GM23338 (cell line): ENCODE measurements around the gene COTL1. TPM values are rescaled to one million over a fixed set of nuclear protein-coding genes. Genes with fewer than 3 reads are reported as not detected.

ENCODE experiments used
- ATAC-seq: fragments of 200-7000 bp; cut with Tn5 transposase; 3 replicates; pipeline ENCODE4 v1.9.1; 2020
- DNase-seq: peaks from one replicate; pipeline ENCODE4 v3.0.0-alpha.2; 2015; ENCODE audit warnings: low spot score
- H2AFZ ChIP-seq: fragments of 200-600 bp; sonication (generic); 2 replicates; pipeline ENCODE4 v1.8.0; 2016; ENCODE audit warnings: antibody characterized with exemption, mild to moderate bottlenecking, moderate library complexity
- H3F3A ChIP-seq: fragments of 200-600 bp; sonication (generic); replicated peaks from 2 replicates; pipeline ENCODE4 v1.8.0; 2017; ENCODE audit warnings: antibody characterized with exemption, mixed run types, low read depth
- H3K27ac ChIP-seq: fragments of 200-600 bp; sonication (generic); 2 replicates; pipeline ENCODE4 v1.6.1; 2016; ENCODE audit warnings: low read depth
- H3K27me3 ChIP-seq: fragments of 200-600 bp; sonication (generic); 2 replicates; pipeline ENCODE4 v1.8.0; 2016; ENCODE audit warnings: mild to moderate bottlenecking, mixed run types, moderate library complexity; ENCODE audit not compliant: insufficient read depth
- H3K36me3 ChIP-seq: fragments of 200-600 bp; sonication (generic); 2 replicates; pipeline ENCODE4 v1.8.0; 2016; ENCODE audit warnings: mild to moderate bottlenecking; ENCODE audit not compliant: insufficient read depth
- H3K4me1 ChIP-seq: fragments of 200-600 bp; sonication (generic); 2 replicates; pipeline ENCODE4 v1.8.0; 2016; ENCODE audit warnings: mild to moderate bottlenecking, moderate library complexity; ENCODE audit not compliant: insufficient read depth
- H3K4me2 ChIP-seq: fragments of 200-600 bp; sonication (generic); 2 replicates; pipeline ENCODE4 v1.7.1; 2017; ENCODE audit warnings: mixed run types
- H3K4me3 ChIP-seq: fragments of 200-600 bp; sonication (generic); 2 replicates; pipeline ENCODE4 v1.6.1; 2016; ENCODE audit warnings: mixed run types
- H3K79me2 ChIP-seq: fragments of 200-600 bp; sonication (generic); replicated peaks from 2 replicates; pipeline ENCODE4 v1.8.0; 2017; ENCODE audit warnings: mild to moderate bottlenecking; ENCODE audit not compliant: insufficient read depth
- H3K9me2 ChIP-seq: fragments of 200-600 bp; sonication (generic); 2 replicates; pipeline ENCODE4 v1.8.0; 2017; ENCODE audit not compliant: insufficient read depth
- H4K20me1 ChIP-seq: fragments of 200-600 bp; sonication (generic); replicated peaks from 2 replicates; pipeline ENCODE4 v1.8.0; 2017; ENCODE audit warnings: mild to moderate bottlenecking; ENCODE audit not compliant: insufficient read depth
- H3K27ac Mint-ChIP-seq: 2 replicates; pipeline ENCODE4 v1.8.0; 2020; ENCODE audit warnings: inconsistent platforms, mild to moderate bottlenecking, moderate library complexity, mixed read lengths
- H3K27me3 Mint-ChIP-seq: 3 replicates; pipeline ENCODE4 v1.8.0; 2022; ENCODE audit warnings: low read depth, mild to moderate bottlenecking, moderate library complexity, mixed read lengths, inconsistent platforms; ENCODE audit not compliant: insufficient read depth, poor library complexity
- H3K36me3 Mint-ChIP-seq: 3 replicates; pipeline ENCODE4 v1.8.0; 2021; ENCODE audit warnings: low read depth, mild to moderate bottlenecking, inconsistent platforms, moderate library complexity, mixed read lengths
- H3K4me1 Mint-ChIP-seq: 3 replicates; pipeline ENCODE4 v1.8.0; 2020; ENCODE audit warnings: mild to moderate bottlenecking, inconsistent platforms, mixed read lengths
- H3K4me3 Mint-ChIP-seq: 3 replicates; pipeline ENCODE4 v1.8.0; 2021; ENCODE audit warnings: moderate library complexity, mild to moderate bottlenecking, inconsistent platforms, mixed read lengths
- H3K9me3 Mint-ChIP-seq: 3 replicates; pipeline ENCODE4 v1.8.0; 2020; ENCODE audit warnings: moderate library complexity, mild to moderate bottlenecking, inconsistent platforms, mixed read lengths
- POLR2AphosphoS5 ChIP-seq: IDR thresholded peaks from 2 replicates; pipeline ENCODE4 v1.6.1; 2016; ENCODE audit warnings: antibody characterized with exemption, low read depth
- STAT1 ChIP-seq: IDR thresholded peaks from one replicate; pipeline ENCODE4 v1.6.1; 2016; ENCODE audit warnings: antibody characterized with exemption; ENCODE audit not compliant: unreplicated experiment
- ZNF331 ChIP-seq: fragments of 250-450 bp; sonication (Bioruptor Pico); IDR thresholded peaks from 2 replicates; pipeline ENCODE4 v1.5.0; 2020; ENCODE audit warnings: low read depth, mild to moderate bottlenecking, moderate library complexity
- polyA plus RNA-seq: library from polyadenylated mRNA; unstranded; fragments of >200 nt; fragmentation: Nextera tagmentation; extraction: Ambion mirVana; gene quantifications from 2 replicates; pipeline ENCODE4 v1.2.1, GENCODE V29; 2016
- total RNA-seq: library from RNA; depleted of rRNA; stranded (reverse); fragments of >200 nt; shearing (Covaris generic); gene quantifications from 2 replicates; pipeline ENCODE4 v1.2.3, GENCODE V29; 2014
- TF ChIP-seq, protein P1 (sequence below): IDR thresholded peaks from one replicate; pipeline ENCODE4 v1.6.1; 2018; ENCODE audit warnings: antibody characterized with exemption; ENCODE audit not compliant: unreplicated experiment
- TF ChIP-seq, protein P2 (sequence below), 2 experiments: fragments of 200-600 bp in 1 of 2; sonication (generic) in 1 of 2; conservative IDR thresholded peaks; 2 replicates each; pipeline versions ENCODE4 v1.5.1 to v1.6.1; 2016 to 2017; ENCODE audit warnings: antibody characterized with exemption in 2 of 2, low read depth in 2 of 2, mild to moderate bottlenecking in 2 of 2, moderate library complexity in 1 of 2
- TF ChIP-seq, protein P3 (sequence below): IDR thresholded peaks from 2 replicates; pipeline ENCODE4 v1.6.1; 2016; ENCODE audit warnings: antibody characterized with exemption

Gene COTL1
- total and polyA plus RNA-seq, 2 experiments from 2014 or later: 117 to 166 TPM

DNA sequence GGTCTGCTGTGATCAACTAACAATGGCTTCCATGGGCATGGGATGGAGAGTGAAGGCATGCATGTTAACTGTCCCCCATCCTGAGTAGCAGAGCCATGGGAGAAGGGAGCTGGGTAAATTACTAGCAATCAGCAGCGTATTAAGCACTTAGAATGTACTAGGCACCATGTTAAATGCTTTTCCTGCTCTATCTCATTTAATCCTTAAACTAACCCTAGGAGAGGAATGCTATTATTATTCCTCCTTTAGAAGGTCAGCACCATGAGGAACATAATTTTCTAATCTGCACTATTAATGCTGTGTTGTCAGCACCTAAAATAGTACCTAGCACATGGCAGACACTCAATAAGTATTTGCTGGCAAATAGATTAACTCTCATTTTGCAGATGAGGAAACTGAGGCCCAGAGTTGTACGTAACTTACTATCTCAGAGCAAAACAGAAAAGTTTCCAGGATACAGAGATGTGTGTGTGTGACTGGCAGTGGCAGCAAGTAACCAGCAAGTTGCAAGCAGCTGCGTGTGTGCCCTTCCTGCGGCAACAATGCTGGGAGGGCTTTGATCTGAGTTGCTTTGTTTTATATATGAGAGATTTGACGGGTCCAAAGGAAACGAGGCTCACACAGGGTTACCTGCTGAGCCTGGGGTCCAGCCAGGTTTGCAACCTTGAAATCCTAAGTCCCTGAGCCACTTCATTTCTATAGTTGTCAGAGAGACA is 23.9 kb upstream of the COTL1 start (continued):
- TF ChIP-seq, protein P1, sequence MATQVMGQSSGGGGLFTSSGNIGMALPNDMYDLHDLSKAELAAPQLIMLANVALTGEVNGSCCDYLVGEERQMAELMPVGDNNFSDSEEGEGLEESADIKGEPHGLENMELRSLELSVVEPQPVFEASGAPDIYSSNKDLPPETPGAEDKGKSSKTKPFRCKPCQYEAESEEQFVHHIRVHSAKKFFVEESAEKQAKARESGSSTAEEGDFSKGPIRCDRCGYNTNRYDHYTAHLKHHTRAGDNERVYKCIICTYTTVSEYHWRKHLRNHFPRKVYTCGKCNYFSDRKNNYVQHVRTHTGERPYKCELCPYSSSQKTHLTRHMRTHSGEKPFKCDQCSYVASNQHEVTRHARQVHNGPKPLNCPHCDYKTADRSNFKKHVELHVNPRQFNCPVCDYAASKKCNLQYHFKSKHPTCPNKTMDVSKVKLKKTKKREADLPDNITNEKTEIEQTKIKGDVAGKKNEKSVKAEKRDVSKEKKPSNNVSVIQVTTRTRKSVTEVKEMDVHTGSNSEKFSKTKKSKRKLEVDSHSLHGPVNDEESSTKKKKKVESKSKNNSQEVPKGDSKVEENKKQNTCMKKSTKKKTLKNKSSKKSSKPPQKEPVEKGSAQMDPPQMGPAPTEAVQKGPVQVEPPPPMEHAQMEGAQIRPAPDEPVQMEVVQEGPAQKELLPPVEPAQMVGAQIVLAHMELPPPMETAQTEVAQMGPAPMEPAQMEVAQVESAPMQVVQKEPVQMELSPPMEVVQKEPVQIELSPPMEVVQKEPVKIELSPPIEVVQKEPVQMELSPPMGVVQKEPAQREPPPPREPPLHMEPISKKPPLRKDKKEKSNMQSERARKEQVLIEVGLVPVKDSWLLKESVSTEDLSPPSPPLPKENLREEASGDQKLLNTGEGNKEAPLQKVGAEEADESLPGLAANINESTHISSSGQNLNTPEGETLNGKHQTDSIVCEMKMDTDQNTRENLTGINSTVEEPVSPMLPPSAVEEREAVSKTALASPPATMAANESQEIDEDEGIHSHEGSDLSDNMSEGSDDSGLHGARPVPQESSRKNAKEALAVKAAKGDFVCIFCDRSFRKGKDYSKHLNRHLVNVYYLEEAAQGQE: no peak

DNA sequence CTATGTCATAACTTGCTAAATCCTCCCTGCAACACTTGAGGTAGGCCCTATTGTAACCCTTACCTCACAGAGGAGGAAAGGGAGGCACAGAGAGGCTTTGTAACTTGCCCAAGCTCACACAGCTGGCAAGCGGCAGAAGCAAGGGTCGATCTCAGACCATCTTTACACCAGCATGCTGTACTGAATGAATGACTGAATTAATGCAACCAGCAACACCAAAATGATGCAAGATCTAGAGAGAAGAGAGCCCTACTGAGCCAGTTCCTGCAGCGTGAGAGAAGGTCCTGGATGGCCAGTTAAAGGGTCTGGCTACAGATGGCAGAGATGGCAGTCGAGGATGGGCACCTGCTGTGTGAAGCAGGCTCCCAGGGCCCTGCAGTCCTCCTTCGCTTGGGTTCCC is 22.3 kb upstream of the COTL1 start:
- no peak overlapping the region for H3K4me3 Mint-ChIP-seq
- H3K36me3 Mint-ChIP-seq: no peaks in the 10 kb centered on the region; the same call in 2 of the 3 replicates
- no peaks in the 10 kb centered on the region for H3K27me3 Mint-ChIP-seq
- no peak overlapping the region for H3K4me3 ChIP-seq
- no peaks in the 10 kb centered on the region for H3K27me3 ChIP-seq
- H3K27ac Mint-ChIP-seq: no peak overlapping the region
- H3K9me2 ChIP-seq: no peaks in the 10 kb centered on the region
- no peak overlapping the region for H3K4me2 ChIP-seq
- H3K4me1 Mint-ChIP-seq: peaks cover 9% of the 10 kb centered on the region
- no peaks in the 10 kb centered on the region for H3K9me3 Mint-ChIP-seq
- H4K20me1 ChIP-seq: no peaks in the 10 kb centered on the region
- no peak for ATAC-seq
- H3K79me2 ChIP-seq: no peaks in the 10 kb centered on the region
- no peaks in the 10 kb centered on the region for H3F3A ChIP-seq
- H3K4me1 ChIP-seq: no peaks in the 10 kb centered on the region
- H2AFZ ChIP-seq: no peak overlapping the region
- no peaks in the 10 kb centered on the region for H3K36me3 ChIP-seq
- no peak overlapping the region for H3K27ac ChIP-seq
- no peak for DNase-seq
- TF ChIP-seq, protein P2, sequence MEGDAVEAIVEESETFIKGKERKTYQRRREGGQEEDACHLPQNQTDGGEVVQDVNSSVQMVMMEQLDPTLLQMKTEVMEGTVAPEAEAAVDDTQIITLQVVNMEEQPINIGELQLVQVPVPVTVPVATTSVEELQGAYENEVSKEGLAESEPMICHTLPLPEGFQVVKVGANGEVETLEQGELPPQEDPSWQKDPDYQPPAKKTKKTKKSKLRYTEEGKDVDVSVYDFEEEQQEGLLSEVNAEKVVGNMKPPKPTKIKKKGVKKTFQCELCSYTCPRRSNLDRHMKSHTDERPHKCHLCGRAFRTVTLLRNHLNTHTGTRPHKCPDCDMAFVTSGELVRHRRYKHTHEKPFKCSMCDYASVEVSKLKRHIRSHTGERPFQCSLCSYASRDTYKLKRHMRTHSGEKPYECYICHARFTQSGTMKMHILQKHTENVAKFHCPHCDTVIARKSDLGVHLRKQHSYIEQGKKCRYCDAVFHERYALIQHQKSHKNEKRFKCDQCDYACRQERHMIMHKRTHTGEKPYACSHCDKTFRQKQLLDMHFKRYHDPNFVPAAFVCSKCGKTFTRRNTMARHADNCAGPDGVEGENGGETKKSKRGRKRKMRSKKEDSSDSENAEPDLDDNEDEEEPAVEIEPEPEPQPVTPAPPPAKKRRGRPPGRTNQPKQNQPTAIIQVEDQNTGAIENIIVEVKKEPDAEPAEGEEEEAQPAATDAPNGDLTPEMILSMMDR (conservative IDR thresholded peaks at IDR 0.05; ENCODE audit: low read depth in 2 of 2): no peak
- TF ChIP-seq STAT1: no peak
- no peak for TF ChIP-seq ZNF331 (CRISPR knock-in tag)
- no peak for TF ChIP-seq POLR2AphosphoS5
- TF ChIP-seq, protein P3, sequence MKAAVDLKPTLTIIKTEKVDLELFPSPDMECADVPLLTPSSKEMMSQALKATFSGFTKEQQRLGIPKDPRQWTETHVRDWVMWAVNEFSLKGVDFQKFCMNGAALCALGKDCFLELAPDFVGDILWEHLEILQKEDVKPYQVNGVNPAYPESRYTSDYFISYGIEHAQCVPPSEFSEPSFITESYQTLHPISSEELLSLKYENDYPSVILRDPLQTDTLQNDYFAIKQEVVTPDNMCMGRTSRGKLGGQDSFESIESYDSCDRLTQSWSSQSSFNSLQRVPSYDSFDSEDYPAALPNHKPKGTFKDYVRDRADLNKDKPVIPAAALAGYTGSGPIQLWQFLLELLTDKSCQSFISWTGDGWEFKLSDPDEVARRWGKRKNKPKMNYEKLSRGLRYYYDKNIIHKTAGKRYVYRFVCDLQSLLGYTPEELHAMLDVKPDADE: no peak
